ENCODE measurements around the gene POLR2C. TPM values are rescaled to one million over a fixed set of nuclear protein-coding genes. Genes with fewer than 3 reads are reported as not detected.
"Not testable (repeated sequence)": the region's sequence is repeated elsewhere in the genome, so short reads cannot be mapped to it uniquely, and the experiment has no call there.

Gene POLR2C
- total RNA-seq, 2 experiments from 2014 or later = 52.5 to 57.0 TPM

DNA sequence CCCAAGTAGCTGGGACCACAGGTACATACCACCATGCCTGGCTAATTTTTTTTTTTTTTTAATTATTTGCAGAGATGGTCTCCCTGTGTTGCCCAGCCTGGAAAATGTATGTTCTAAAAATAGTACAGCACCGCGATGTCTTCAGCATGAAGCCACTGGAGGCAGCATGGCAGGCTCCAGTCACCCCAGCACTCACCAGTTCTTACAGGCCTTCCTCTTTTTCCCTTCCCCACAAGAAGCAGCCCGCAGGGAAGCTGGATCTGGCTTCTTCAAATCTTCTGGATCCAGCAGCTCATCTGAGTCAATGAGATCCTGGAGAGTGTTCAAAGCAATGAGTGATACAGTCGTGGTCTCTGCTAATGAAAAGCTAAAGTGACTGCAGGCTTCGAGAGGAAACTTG, 31.5 kb upstream of the POLR2C start:
- no peak overlapping the region for H3K4me3 Mint-ChIP-seq
- H3K36me3 Mint-ChIP-seq = peaks cover 57% of the 10 kb centered on the region
- no peak overlapping the region for H3K27ac Mint-ChIP-seq
- no peaks in the 10 kb centered on the region for H3K27me3 Mint-ChIP-seq
- intact Hi-C loops (cut with micrococcal nuclease) = no loop called here
- DNase-seq = no peak
- H3K4me1 Mint-ChIP-seq (ENCODE audit: low read depth) = peaks cover 4% of the 10 kb centered on the region
- H3K9me3 Mint-ChIP-seq = no peaks in the 10 kb centered on the region
- ChIA-PET CTCF (interaction anchor here (0.7 to 2.8 kb wide), 2 partner anchors 13 to 89 kb away, joined by 3 to 24 read pairs; no protein-coding TSS in a partner anchor), POLR2A (interaction anchor here (1.7 kb wide), 1 partner anchor 16 kb away, joined by 4 read pairs; the partner anchor contains the start of genes CIAPIN1 and COQ9)

DNA sequence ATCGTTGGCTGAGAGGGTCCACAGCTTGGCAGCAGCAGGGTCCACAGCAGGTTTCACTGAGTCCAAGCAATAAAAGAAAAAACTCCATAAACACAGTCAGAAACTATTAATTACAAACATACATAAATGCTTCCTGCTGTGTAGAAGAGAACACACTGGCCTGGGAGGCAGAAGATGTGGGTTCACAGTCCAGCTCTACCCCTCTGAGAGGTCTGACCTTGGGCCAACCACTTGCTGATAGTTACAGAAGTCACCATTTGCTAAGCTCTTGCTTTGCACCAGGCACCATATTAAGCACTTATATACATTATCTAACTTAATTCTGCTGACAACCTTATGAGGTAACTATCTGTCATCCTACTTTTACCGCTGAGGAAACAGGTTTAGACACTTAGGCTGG, 30.0 kb upstream of the POLR2C start:
- H3K27me3 Mint-ChIP-seq = no peaks in the 10 kb centered on the region
- POLR2A ChIA-PET = no interaction called here

DNA sequence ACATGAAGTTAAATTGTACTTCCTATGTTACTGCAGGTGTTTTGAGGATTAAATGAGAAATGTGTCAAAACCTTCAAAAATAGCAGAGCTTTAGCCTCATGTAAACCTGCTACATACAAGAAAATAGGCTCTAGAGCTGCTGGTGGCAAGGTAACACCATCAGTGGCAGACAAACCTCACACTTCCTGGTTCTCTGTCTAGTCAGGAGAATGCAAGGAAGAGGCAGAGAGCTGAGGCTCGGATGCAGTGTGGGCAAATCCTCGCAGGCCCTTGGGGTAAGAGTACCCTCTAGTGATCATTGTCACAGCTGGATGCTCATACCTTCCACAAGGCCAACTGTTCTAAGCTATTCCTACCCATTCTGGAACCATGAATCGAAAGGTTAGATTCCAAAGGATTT, 29.5 kb upstream of the POLR2C start:
- intact Hi-C loops (cut with micrococcal nuclease) = no loop called here
- POLR2A ChIA-PET = no interaction called here
- H3K27ac Mint-ChIP-seq = no peak overlapping the region

More for the DNA sequence above, 30.0 kb upstream of the POLR2C start:
- no peaks in the 10 kb centered on the region for H3K9me3 Mint-ChIP-seq
- intact Hi-C loops (cut with micrococcal nuclease) = no loop called here
- CTCF ChIA-PET = interaction anchor here (1.7 to 2.2 kb wide), 3 partner anchors 15 to 87 kb away, joined by 5 to 12 read pairs (median 6); no protein-coding TSS in a partner anchor
- peaks cover 4% of the 10 kb centered on the region for H3K4me1 Mint-ChIP-seq (ENCODE audit: low read depth)
- no peak overlapping the region for H3K4me3 Mint-ChIP-seq
- no peak overlapping the region for H3K27ac Mint-ChIP-seq
- H3K36me3 Mint-ChIP-seq = peaks cover 58% of the 10 kb centered on the region
- DNase-seq = no peak

DNA sequence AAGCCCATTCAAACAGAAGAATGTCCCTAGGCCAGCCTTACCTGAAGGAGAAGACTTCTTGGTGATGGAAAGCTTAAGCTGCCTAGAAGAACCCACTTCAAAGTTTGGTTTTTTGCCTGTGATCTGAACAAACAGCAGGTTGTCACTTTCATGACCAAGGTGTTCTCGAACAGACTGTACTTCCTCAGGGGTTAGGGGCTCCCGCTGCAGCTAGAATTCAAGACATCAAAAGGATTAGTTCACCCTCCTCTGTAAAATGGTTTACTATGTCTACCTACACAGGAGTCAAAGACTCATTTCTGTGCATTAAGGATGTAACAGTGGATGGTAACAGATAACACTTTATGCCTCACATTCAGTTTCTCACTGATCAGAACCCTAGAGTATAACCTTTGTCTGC, 28.5 kb upstream of the POLR2C start:
- ChIA-PET POLR2A (no interaction called here), CTCF (interaction anchor here (0.6 to 2.2 kb wide), 3 partner anchors 17 to 122 kb away, joined by 3 to 12 read pairs (median 5); no protein-coding TSS in a partner anchor)
- no peak overlapping the region for H3K4me3 Mint-ChIP-seq
- no peak for DNase-seq
- intact Hi-C loops (cut with micrococcal nuclease) = no loop called here
- H3K9me3 Mint-ChIP-seq = no peaks in the 10 kb centered on the region
- H3K27me3 Mint-ChIP-seq = no peaks in the 10 kb centered on the region
- peaks cover 50% of the 10 kb centered on the region for H3K36me3 Mint-ChIP-seq
- peaks cover 4% of the 10 kb centered on the region for H3K4me1 Mint-ChIP-seq (ENCODE audit: low read depth)
- H3K27ac Mint-ChIP-seq = no peak overlapping the region

More for the DNA sequence above, 29.5 kb upstream of the POLR2C start:
- CTCF ChIA-PET = interaction anchor here (1.7 to 2.2 kb wide), 3 partner anchors 16 to 87 kb away, joined by 5 to 12 read pairs (median 6); no protein-coding TSS in a partner anchor
- H3K4me1 Mint-ChIP-seq (ENCODE audit: low read depth) = peaks cover 4% of the 10 kb centered on the region
- DNase-seq = no peak
- no peaks in the 10 kb centered on the region for H3K9me3 Mint-ChIP-seq
- peaks cover 53% of the 10 kb centered on the region for H3K36me3 Mint-ChIP-seq
- H3K27me3 Mint-ChIP-seq = no peaks in the 10 kb centered on the region
- no peak overlapping the region for H3K4me3 Mint-ChIP-seq

DNA sequence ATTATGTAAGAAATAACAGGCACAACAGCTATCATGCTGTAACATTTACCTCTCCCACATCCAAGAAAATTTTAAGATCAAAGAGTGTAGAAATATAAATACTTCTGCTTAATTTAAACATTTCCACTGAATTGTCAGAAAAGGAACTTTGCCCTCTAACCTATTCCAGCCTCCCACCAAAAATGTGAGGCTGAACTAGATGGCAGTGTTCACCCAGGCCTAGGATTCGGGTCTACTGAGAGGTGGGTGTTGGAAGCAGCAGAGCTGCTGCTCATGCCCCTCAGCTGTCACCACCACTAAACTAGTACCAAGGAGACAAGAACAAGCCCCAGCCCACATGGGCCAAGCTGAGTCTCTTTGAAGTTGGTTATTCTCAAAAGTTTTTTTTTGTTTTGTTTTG, 26.6 kb upstream of the POLR2C start:
- H3K9me3 Mint-ChIP-seq = peaks cover 12% of the 10 kb centered on the region
- peaks cover 4% of the 10 kb centered on the region for H3K4me1 Mint-ChIP-seq (ENCODE audit: low read depth)
- H3K27ac Mint-ChIP-seq = no peak overlapping the region
- DNase-seq = no peak
- H3K4me3 Mint-ChIP-seq = no peak overlapping the region
- ChIA-PET CTCF (interaction anchor here (0.8 kb wide), 1 partner anchor 18 kb away, joined by 3 read pairs; no protein-coding TSS in a partner anchor), POLR2A (no interaction called here)
- H3K36me3 Mint-ChIP-seq = peaks cover 59% of the 10 kb centered on the region
- H3K27me3 Mint-ChIP-seq = no peaks in the 10 kb centered on the region
- intact Hi-C loops (cut with micrococcal nuclease) = no loop called here

DNA sequence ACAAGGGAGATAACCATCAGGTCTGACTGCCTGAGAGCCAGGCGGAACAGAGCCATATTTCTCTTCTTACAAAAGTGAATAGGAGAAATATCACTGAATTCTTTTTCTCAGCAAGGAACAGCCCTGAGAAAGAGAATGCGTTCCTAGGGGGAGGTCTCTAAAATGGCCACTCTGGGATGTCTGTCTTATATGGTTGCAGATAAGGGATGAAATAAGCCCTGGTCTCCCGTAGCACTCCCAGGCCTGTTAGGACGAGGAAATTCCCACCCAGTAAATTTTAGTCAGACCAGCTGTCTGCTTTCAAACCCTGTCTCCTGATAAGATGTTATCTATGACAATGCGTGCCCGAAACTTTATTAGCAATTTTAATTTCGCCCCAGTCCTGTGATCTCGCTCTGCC, 22.5 kb upstream of the POLR2C start:
- POLR2A ChIA-PET; H3K27me3 Mint-ChIP-seq; H3K27ac Mint-ChIP-seq; H3K4me1 Mint-ChIP-seq (ENCODE audit: low read depth); DNase-seq; H3K4me3 Mint-ChIP-seq; intact Hi-C loops (cut with micrococcal nuclease): not testable (repeated sequence)
- peaks cover 43% of the 10 kb centered on the region for H3K36me3 Mint-ChIP-seq
- peaks cover 16% of the 10 kb centered on the region for H3K9me3 Mint-ChIP-seq
- CTCF ChIA-PET = interaction anchor here (0.6 to 1.5 kb wide), 4 partner anchors 14 to 80 kb away, joined by 3 to 4 read pairs (median 3); partner anchors contain the start of gene POLR2C

DNA sequence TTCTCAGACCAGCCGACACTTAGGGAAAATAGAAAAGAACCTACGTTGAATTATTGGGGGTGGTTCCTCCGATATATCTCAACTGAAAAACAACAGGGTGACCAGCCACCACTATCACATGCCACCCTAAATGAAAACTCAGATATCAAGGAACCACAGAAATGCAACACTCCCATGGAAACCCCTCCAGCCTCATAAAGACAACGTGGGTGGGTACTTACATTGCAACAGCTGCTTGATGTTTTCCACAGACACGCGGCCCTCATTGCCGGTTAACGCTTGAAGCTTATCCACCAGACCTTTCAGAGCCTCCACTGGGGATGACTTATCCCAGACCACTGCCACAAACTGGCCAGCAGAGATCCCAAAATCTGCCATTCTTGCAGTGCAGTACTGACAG, 21.9 kb upstream of the POLR2C start:
- H3K9me3 Mint-ChIP-seq = peaks cover 16% of the 10 kb centered on the region
- CTCF ChIA-PET = interaction anchor here (0.6 to 2.3 kb wide), 4 partner anchors 15 to 80 kb away, joined by 3 to 8 read pairs (median 3); partner anchors contain the start of gene POLR2C
- intact Hi-C loops (cut with micrococcal nuclease); H3K27ac Mint-ChIP-seq; H3K4me3 Mint-ChIP-seq; POLR2A ChIA-PET; DNase-seq; H3K4me1 Mint-ChIP-seq (ENCODE audit: low read depth); H3K27me3 Mint-ChIP-seq: not testable (repeated sequence)
- peaks cover 40% of the 10 kb centered on the region for H3K36me3 Mint-ChIP-seq

DNA sequence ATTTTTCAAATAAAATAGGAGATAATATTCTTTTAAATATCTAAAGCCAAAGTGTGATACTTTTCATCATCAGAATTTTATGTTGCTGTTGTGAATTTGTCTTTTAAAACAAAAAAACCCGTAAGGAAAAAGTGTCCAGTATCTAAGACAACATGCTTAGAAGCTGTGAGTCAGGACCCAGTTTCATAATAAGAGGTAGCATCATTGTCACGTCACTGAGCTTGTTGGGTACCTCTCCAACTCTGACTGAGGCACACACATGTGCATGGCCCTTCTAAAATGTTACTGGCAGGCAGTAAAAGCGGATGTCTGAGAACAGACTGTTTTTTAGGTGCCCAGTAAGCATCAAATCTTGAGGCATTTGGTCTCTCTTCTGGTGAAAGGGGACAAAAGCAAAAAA, 17.8 kb upstream of the POLR2C start:
- Mint-ChIP-seq H3K4me3 (no peak overlapping the region), H3K36me3 (peaks cover 21% of the 10 kb centered on the region), H3K9me3 (peaks cover 15% of the 10 kb centered on the region), H3K4me1 (ENCODE audit: low read depth) (peaks cover 28% of the 10 kb centered on the region), H3K27ac (no peak overlapping the region), H3K27me3 (no peaks in the 10 kb centered on the region)
- POLR2A ChIA-PET = no interaction called here
- no peak for DNase-seq
- intact Hi-C loops (cut with micrococcal nuclease) = no loop called here
- CTCF ChIA-PET = interaction anchor here (0.5 to 7.5 kb wide), 9 partner anchors 11 to 287 kb away, joined by 3 to 51 read pairs (median 4); partner anchors contain the start of gene POLR2C

DNA sequence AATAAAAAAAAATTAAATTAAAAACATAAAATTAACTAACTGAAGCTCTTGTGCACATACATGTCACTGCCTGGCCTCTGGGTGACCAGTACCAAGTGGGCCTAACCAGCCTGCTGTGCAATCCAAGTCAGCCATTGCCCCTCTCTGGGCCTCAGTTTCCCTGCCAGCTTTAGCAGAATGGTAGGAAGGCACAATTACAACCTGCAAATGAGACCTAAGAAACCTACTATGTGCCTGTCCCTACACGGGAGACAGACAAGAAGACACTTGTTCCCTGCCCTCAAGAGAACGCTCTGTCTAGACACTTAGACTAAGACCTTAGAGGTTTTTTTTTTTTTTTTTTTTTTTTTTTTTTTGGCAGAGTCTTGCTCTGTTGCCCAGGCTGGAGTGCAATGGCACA, 17.0 kb upstream of the POLR2C start:
- POLR2A ChIA-PET = interaction anchor here (3.9 kb wide), 1 partner anchor 17 kb away, joined by 26 read pairs; the partner anchor contains the start of gene POLR2C
- intact Hi-C loops (cut with micrococcal nuclease) = no loop called here
- peaks cover 28% of the 10 kb centered on the region for H3K4me1 Mint-ChIP-seq (ENCODE audit: low read depth)
- no peaks in the 10 kb centered on the region for H3K27me3 Mint-ChIP-seq
- H3K27ac Mint-ChIP-seq = no peak overlapping the region
- no peak for DNase-seq
- H3K4me3 Mint-ChIP-seq = no peak overlapping the region
- H3K36me3 Mint-ChIP-seq = peaks cover 13% of the 10 kb centered on the region
- H3K9me3 Mint-ChIP-seq = peaks cover 7% of the 10 kb centered on the region
- CTCF ChIA-PET = interaction anchor here (0.5 to 7.5 kb wide), 4 partner anchors 11 to 74 kb away, joined by 3 to 51 read pairs (median 7); partner anchors contain the start of gene POLR2C

DNA sequence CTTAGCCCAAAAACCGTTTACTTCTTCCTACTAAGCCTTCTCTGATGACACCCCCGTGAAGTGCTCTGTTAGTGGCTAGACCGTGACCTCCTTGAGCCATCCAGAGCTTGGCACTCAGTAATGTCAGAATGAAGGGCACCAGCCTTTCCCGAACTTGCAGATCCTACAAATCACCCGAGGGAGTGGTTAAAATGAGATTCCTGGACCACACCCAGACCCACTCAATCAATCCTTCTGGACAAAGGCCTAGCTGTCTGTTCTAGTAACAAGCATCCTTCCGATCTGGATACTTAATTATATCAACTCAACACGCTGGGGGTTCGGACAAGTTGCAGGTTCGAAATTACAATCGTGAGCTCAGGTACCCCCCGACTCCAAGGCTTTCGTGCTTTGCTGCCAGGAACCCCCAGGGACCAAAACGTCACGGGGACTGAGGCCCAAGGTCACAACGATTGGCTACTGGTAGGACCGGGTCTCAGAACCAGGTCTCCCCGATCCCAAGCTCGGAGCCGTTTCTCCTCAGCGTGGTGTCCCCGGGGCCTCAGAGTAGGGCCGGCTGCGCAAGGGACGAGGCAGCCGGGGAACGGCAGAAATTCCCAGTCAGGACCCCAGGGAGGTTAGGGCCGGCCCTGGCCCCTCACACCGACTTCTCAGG, 15.8 kb upstream of the POLR2C start:
- peaks cover 28% of the 10 kb centered on the region for H3K4me1 Mint-ChIP-seq (ENCODE audit: low read depth)
- intact Hi-C loops (cut with micrococcal nuclease) = loop anchor here (1.0 to 2.0 kb wide), 4 partner anchors 16 to 260 kb away; partner anchors contain the start of genes ARL2BP, POLR2C, PSME3IP1 and RSPRY1
- H3K4me3 Mint-ChIP-seq = peak overlapping the region; percentile 91
- POLR2A ChIA-PET = interaction anchor here (0.6 to 3.9 kb wide), 14 partner anchors 8 to 458 kb away, joined by 3 to 26 read pairs (median 4); partner anchors contain the start of genes KATNB1, NLRC5 and POLR2C
- H3K27me3 Mint-ChIP-seq = no peaks in the 10 kb centered on the region
- H3K36me3 Mint-ChIP-seq = peaks cover 5% of the 10 kb centered on the region
- peak; percentile 41 for DNase-seq
- no peaks in the 10 kb centered on the region for H3K9me3 Mint-ChIP-seq
- CTCF ChIA-PET = interaction anchor here (0.7 to 7.5 kb wide), 12 partner anchors 14 to 146 kb away, joined by 3 to 51 read pairs (median 4); partner anchors contain the start of genes DOK4 and POLR2C
- peak overlapping the region; percentile 70 for H3K27ac Mint-ChIP-seq

DNA sequence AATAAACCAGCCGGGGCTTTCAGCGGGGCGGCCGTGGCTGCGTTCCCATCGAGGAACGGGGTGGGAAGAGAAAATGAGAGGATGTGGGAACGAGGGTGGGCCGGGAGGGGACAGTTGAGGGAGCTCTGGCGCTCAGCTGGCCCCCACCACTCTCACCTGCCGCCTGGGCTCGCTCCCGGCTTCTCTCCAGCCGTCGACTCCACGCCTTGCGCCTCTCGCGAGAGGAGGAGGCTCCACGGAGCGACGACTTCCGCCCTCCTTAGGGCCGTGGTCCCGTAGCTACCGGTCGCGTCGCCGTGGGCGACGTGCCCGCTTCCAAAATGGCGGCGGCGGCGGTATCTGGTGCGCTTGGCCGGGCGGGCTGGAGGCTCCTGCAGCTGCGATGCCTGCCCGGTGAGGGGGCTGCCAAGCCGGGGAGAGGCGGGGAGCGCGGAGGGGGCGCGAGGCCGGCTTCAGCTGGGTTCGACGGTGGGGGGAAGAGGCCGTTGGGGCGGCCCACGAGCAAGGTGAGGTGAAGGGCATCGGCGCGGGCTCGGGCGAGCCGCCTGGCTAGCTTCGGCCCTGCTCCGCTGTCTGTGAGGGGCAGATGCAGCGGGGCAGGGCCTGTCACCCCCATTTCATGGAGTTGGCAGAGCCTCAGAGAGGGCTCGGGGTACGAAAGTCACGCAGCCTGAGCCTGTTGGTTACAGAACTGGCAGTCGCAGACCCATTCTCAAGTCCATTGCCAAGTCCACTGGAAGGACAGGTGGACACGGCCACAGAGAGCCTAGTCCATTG, 15.1 kb upstream of the POLR2C start, which contains the start of the genes CIAPIN1 and COQ9:
CIAPIN1 (minus strand) TSS at position 200 of the 777 bp plus-strand sequence. CDS start 6,457 bp downstream, outside the sequence.
COQ9 (plus strand) TSS at position 294 of the 777 bp plus-strand sequence; CDS start at position 321, 27 bp downstream.
- intact Hi-C loops (cut with micrococcal nuclease) = loop anchor here (1.0 to 2.0 kb wide), 4 partner anchors 15 to 261 kb away; partner anchors contain the start of genes ARL2BP, POLR2C, PSME3IP1 and RSPRY1
- CTCF ChIA-PET = interaction anchor here (0.7 to 7.5 kb wide), 13 partner anchors 13 to 147 kb away, joined by 3 to 51 read pairs (median 4); partner anchors contain the start of genes DOK4 and POLR2C
- DNase-seq = peak; percentile 96
- POLR2A ChIA-PET = interaction anchor here (0.5 to 3.9 kb wide), 16 partner anchors 8 to 458 kb away, joined by 3 to 26 read pairs (median 4); partner anchors contain the start of genes ARL2BP, KATNB1, NLRC5 and POLR2C
- H3K4me3 Mint-ChIP-seq = peak within 1 kb of the TSS; percentile 91
- peaks cover 28% of the 10 kb centered on the region for H3K4me1 Mint-ChIP-seq (ENCODE audit: low read depth)
- peaks cover 4% of the 10 kb centered on the region for H3K36me3 Mint-ChIP-seq
- H3K27me3 Mint-ChIP-seq = no peaks in the 10 kb centered on the region
- H3K27ac Mint-ChIP-seq = peak within 1 kb of the TSS; percentile 70
- H3K9me3 Mint-ChIP-seq = no peaks in the 10 kb centered on the region
